ENCODE results near the gene SMU1. TPM values are rescaled to one million over a fixed set of nuclear protein-coding genes. Genes with fewer than 3 reads are reported as not detected.

The SMU1 gene
- total RNA-seq, 4 donors from 2014 or later, result 19.7 to 24.2 (median 21.9) TPM

DNA sequence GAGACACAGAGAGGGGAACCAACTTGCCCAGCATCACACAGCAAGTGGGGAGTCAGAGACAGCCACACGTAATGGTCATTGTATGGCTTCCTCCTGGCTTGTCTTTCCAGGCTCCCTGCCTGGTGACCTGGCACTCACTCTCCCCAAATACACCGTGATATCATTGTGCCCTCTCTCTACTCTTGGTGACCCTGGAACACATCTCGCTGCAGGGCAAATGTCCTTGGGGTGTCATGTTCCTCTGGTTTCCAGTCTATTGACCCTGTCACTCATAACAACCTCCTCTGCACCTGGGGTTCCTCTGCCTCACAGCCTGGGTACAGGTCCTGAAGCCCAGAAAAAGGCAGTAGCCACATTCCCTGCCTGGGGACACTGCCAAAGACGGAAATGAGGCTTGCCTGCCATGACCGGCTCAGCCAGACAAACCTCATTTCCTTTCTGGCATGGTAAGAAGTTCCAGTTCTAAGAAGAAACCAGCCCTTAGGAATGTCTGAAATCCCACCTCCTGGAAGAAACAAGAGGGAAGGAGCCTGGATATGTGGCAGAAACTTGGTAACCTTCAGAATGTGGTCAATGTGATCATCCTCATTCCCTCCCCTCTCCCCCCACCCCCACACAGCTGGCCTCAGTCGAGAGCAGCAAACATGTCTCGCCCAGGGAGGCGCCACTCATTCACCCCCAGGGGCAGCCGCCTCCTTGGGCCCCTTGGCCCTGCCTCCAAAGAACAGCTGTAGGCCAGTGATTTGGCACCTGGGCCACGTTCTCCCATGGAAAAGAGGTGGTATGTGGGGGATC lies 30.6 kb upstream of the SMU1 start:
- Histone ChIP-seq H3K27me3 (no peaks in the 10 kb centered on the region), H3K27ac (peak overlapping the region in 3 of 4 donors; percentile 54 to 74 (median 70)), H3K36me3 (peaks cover 0 to 22% of the 10 kb centered on the region in 2 donors), H3K4me1 (peaks cover 0 to 19% (median 8%) of the 10 kb centered on the region in 3 donors), H3K9me3 (no peaks in the 10 kb centered on the region), H3K4me3 (no peak overlapping the region)
- ATAC-seq, result peak; percentile 57
- WGBS, 2 donors (ENCODE audit: low coverage in 1 of 2), result 24 to 73% methylated on average over 3 of the region's 10 CpGs
- TF ChIP-seq EP300 (IDR thresholded peaks at IDR 0.05) (no peak), POLR2AphosphoS5 (IDR thresholded peaks at IDR 0.05) (no peak), POLR2A (IDR thresholded peaks at IDR 0.05) (no peak)
- TF ChIP-seq, protein P1, sequence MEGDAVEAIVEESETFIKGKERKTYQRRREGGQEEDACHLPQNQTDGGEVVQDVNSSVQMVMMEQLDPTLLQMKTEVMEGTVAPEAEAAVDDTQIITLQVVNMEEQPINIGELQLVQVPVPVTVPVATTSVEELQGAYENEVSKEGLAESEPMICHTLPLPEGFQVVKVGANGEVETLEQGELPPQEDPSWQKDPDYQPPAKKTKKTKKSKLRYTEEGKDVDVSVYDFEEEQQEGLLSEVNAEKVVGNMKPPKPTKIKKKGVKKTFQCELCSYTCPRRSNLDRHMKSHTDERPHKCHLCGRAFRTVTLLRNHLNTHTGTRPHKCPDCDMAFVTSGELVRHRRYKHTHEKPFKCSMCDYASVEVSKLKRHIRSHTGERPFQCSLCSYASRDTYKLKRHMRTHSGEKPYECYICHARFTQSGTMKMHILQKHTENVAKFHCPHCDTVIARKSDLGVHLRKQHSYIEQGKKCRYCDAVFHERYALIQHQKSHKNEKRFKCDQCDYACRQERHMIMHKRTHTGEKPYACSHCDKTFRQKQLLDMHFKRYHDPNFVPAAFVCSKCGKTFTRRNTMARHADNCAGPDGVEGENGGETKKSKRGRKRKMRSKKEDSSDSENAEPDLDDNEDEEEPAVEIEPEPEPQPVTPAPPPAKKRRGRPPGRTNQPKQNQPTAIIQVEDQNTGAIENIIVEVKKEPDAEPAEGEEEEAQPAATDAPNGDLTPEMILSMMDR (IDR thresholded peaks at IDR 0.05), result no peak

DNA sequence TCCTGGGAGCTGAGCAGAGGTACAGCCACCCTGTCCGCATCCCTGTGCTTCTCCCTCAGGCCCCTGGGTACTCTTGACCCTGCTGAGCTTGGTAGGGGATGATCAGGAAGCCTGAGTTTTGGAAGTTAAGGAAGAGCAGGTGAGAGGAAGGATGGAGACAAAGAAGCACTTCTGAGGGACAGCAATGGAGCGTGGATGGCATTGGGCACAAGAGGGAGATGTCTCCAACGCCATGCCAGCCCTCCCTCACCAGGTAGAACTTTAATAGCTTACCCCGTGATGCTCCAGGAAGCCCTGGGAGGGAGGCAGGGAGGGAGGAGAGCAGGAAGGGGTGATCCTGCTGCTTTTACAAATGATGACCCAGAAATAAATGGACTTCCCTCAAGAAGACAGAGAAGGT lies 29.9 kb upstream of the SMU1 start:
- H3K9me3 ChIP-seq, result no peaks in the 10 kb centered on the region
- 42% methylated on average over 3 of the region's 4 CpGs; no CpG with 5 or more reads in 1 of the 2 donors for WGBS, 2 donors (ENCODE audit: low coverage in 1 of 2)

DNA sequence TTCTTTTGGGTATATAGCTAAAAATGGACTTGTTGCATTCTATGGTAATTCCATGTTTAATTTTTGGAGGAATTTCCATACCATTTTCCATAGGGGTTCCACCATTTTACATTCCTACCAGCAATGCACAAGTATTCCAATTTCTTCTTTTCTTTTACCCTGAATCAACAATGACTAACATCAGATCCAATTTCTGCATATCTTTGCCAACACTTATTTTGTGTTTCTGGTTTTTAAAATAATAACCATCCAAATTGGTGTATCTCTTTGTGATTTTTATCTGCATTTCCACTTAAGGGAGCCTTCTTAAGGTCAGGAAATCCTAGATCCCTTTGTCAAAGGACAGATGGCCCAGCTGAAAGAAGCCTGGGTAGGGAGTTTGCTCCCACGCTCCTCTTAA lies 29.5 kb upstream of the SMU1 start:
- Histone ChIP-seq H3K27me3 (no peaks in the 10 kb centered on the region), H3K4me3 (no peak overlapping the region), H3K9me3 (no peaks in the 10 kb centered on the region), H3K27ac (peak overlapping the region in 2 of 4 donors; percentile 70 to 74), H3K4me1 (peaks cover 0 to 19% (median 8%) of the 10 kb centered on the region in 3 donors), H3K36me3 (peaks cover 0 to 13% of the 10 kb centered on the region in 2 donors)
- TF ChIP-seq, protein P1 (IDR thresholded peaks at IDR 0.05), result no peak
- TF ChIP-seq POLR2AphosphoS5 (IDR thresholded peaks at IDR 0.05), result no peak
- no peak for TF ChIP-seq POLR2A (IDR thresholded peaks at IDR 0.05)
- no peak for TF ChIP-seq EP300 (IDR thresholded peaks at IDR 0.05)
- no peak for ATAC-seq
- 80 to 91% methylated on average over 1 of the region's 1 CpG for WGBS, 2 donors (ENCODE audit: low coverage in 1 of 2)

More for the DNA sequence above, 29.9 kb upstream of the SMU1 start:
- Histone ChIP-seq H3K4me1 (peaks cover 0 to 19% (median 8%) of the 10 kb centered on the region in 3 donors), H3K4me3 (no peak overlapping the region), H3K27me3 (no peaks in the 10 kb centered on the region), H3K27ac (peak overlapping the region in 2 of 4 donors; percentile 70 to 74), H3K36me3 (peaks cover 0 to 15% of the 10 kb centered on the region in 2 donors)
- no peak for ATAC-seq
- no peak for TF ChIP-seq POLR2A (IDR thresholded peaks at IDR 0.05)
- TF ChIP-seq EP300 (IDR thresholded peaks at IDR 0.05), result no peak
- TF ChIP-seq POLR2AphosphoS5 (IDR thresholded peaks at IDR 0.05), result no peak
- TF ChIP-seq, protein P1 (IDR thresholded peaks at IDR 0.05), result no peak

DNA sequence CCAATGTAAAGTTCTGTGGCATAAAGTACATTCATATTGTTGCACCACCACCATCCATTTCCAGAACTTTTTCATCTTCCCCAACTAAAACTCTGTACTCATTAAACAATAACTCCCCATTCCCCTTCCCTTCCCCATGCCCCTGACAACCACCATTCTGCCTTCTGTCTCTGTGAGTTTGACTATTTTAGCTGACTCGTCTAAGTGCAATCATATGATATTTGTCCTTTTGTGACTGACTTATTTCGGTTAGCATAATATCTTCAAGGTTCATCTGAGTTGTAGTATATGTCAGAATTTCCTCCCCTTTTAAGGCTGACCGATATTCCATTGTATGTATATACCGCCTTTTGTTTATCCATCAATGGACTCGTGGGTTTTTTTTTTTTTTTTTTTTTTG lies 29.0 kb upstream of the SMU1 start:
- Histone ChIP-seq H3K27me3 (no peaks in the 10 kb centered on the region), H3K27ac (no peak overlapping the region), H3K9me3 (no peaks in the 10 kb centered on the region), H3K4me1 (peaks cover 0 to 19% (median 8%) of the 10 kb centered on the region in 3 donors), H3K36me3 (peaks cover 0 to 8% of the 10 kb centered on the region in 2 donors), H3K4me3 (no peak overlapping the region)
- TF ChIP-seq, protein P1 (IDR thresholded peaks at IDR 0.05), result no peak
- no peak for ATAC-seq
- 72 to 77% methylated on average over 4 to 5 of the region's 5 CpGs for WGBS, 2 donors (ENCODE audit: low coverage in 1 of 2)

DNA sequence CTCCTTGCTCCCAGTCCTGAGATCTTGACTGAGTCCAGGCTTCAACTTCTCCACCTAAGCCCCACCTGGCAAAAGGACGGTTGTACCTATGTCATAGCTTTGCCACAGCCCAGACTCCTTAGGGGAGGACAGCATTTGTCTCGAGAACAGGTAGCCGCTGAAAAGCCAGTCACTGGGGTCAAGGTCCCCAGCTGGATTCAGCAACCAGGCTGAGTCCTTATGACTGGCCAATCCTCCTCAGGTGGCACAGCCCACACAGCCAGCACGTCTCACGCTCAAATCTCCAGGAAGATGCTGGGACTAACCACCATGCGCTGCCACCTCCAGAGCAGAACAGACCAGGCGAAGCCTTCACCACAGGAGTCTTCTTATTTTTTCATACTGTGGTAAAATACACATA lies 27.9 kb upstream of the SMU1 start:
- no peak for ATAC-seq
- Histone ChIP-seq H3K36me3 (no peaks in the 10 kb centered on the region), H3K9me3 (no peaks in the 10 kb centered on the region), H3K27me3 (no peaks in the 10 kb centered on the region), H3K4me1 (peaks cover 0 to 19% (median 8%) of the 10 kb centered on the region in 3 donors), H3K4me3 (no peak overlapping the region), H3K27ac (no peak overlapping the region)
- 80 to 89% methylated on average over 1 to 7 of the region's 7 CpGs for WGBS, 2 donors (ENCODE audit: low coverage in 1 of 2)
- no peak for TF ChIP-seq POLR2A (IDR thresholded peaks at IDR 0.05)
- no peak for TF ChIP-seq POLR2AphosphoS5 (IDR thresholded peaks at IDR 0.05)
- no peak for TF ChIP-seq EP300 (IDR thresholded peaks at IDR 0.05)
- TF ChIP-seq, protein P1 (IDR thresholded peaks at IDR 0.05), result no peak

Measured in gastroesophageal sphincter (tissue), 4 donors.